Measurements from ENCODE around the gene TMCC1.

The TMCC1 gene

DNA sequence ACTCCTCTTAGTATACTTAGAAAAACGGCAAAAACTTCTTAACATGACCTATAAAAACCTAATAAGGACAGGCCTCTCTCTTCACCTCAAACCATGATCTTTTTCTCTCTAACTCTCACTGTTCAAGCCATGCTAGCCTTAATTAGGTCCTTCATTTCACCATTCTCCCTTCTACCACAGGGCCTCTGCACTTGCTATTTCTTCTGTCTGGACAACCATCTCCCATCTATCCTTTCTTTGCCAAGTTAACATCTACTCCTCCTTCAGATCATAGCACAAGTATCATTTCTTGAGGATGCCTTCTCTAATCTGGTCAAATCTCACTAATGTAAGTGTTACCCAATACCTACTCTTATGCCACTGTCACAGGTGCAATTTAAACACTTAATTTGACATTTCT, 39.1 kb downstream of the TMCC1 start:
- no peak for DNase-seq (ENCODE audit: extremely low spot score)
- TF ChIP-seq BHLHE40 (IDR thresholded peaks at IDR 0.05; ENCODE audit: borderline replicate concordance) = no peak
- no peak for TF ChIP-seq TARDBP (IDR thresholded peaks at IDR 0.05)
- TF ChIP-seq ELF4 (IDR thresholded peaks at IDR 0.05) = no peak
- no peak for TF ChIP-seq LEF1 (IDR thresholded peaks at IDR 0.05; ENCODE audit: borderline replicate concordance)
- TF ChIP-seq L3MBTL2 (conservative IDR thresholded peaks at IDR 0.05) = no peak
- TF ChIP-seq, protein P1, sequence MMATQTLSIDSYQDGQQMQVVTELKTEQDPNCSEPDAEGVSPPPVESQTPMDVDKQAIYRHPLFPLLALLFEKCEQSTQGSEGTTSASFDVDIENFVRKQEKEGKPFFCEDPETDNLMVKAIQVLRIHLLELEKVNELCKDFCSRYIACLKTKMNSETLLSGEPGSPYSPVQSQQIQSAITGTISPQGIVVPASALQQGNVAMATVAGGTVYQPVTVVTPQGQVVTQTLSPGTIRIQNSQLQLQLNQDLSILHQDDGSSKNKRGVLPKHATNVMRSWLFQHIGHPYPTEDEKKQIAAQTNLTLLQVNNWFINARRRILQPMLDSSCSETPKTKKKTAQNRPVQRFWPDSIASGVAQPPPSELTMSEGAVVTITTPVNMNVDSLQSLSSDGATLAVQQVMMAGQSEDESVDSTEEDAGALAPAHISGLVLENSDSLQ (IDR thresholded peaks at IDR 0.05) = no peak
- TF ChIP-seq CTBP1 (IDR thresholded peaks at IDR 0.05; ENCODE audit: borderline replicate concordance) = no peak
- POLR2A ChIA-PET = no interaction called here
- CTCF ChIA-PET = no interaction called here

DNA sequence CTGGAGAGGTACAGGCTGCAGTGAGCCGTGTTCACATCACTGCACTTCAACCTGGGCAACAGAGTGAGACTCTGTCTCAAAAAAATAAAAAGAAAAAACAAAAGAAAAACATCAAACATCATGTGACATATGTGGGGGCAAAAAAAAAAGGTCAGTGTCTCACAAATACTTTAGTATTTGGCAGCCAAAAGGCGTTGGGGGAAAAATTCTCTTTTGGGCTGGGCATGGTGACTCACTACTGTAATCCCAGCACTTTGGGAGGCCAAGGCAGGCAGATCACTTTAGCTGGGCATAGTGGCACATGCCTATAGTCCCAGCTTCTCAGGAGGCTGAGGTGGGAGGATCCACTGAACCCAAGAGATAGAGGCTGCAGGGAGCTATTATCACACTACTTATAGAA, 47.6 kb downstream of the TMCC1 start:
- POLR2A ChIA-PET = no interaction called here
- no peak for DNase-seq (ENCODE audit: extremely low spot score)
- TF ChIP-seq SUZ12 (IDR thresholded peaks at IDR 0.05) (no peak), NFRKB (IDR thresholded peaks at IDR 0.05) (no peak), ARNT (IDR thresholded peaks at IDR 0.05) (no peak), SP1 (IDR thresholded peaks at IDR 0.05) (no peak), ZNF384 (IDR thresholded peaks at IDR 0.05) (no peak), FOXK2 (IDR thresholded peaks at IDR 0.05) (no peak), FOXM1 (IDR thresholded peaks at IDR 0.05; ENCODE audit: borderline replicate concordance) (no peak), LEF1 (IDR thresholded peaks at IDR 0.05; ENCODE audit: borderline replicate concordance) (no peak), CTBP1 (IDR thresholded peaks at IDR 0.05; ENCODE audit: borderline replicate concordance) (no peak), BHLHE40 (IDR thresholded peaks at IDR 0.05; ENCODE audit: borderline replicate concordance) (no peak), HDGF (IDR thresholded peaks at IDR 0.05; ENCODE audit: borderline replicate concordance) (no peak), ELF4 (IDR thresholded peaks at IDR 0.05) (no peak)
- TF ChIP-seq, protein P1 (IDR thresholded peaks at IDR 0.05) = no peak
- CTCF ChIA-PET = no interaction called here

DNA sequence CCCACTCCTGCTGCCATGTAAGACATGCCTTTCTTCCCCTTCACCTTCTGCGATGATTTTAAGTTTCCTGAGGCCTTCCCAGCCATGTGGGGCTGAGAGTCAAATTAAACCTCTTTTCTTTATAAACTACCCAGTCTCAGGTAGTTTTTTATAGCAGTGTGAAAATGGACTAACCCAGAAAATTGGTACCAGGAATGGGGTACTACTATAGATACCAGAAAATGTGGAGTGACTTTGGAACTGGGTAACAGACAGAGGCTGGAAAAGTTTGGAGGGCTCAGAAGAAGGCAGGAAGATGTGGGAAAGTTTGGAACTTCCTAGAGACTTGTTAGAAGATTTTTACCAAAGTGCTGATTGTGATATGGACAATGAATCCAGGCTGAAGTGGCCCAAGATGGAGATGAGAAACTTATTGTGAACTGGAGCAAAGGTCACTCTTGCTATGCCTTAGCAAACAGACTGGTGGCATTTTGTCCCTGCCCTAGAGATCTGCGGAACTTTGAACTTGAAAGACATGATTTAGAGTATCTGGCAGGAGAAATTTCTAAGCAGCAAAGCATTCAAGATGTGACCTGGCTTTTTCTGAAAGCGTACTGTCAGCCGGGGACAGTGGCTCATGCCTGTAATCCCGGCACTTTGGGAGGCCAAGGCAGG, 52.7 kb downstream of the TMCC1 start:
- POLR2A ChIA-PET = no interaction called here
- CTCF ChIA-PET = no interaction called here
- TF ChIP-seq FOXM1 (IDR thresholded peaks at IDR 0.05; ENCODE audit: borderline replicate concordance) = no peak
- DNase-seq (ENCODE audit: extremely low spot score) = no peak

DNA sequence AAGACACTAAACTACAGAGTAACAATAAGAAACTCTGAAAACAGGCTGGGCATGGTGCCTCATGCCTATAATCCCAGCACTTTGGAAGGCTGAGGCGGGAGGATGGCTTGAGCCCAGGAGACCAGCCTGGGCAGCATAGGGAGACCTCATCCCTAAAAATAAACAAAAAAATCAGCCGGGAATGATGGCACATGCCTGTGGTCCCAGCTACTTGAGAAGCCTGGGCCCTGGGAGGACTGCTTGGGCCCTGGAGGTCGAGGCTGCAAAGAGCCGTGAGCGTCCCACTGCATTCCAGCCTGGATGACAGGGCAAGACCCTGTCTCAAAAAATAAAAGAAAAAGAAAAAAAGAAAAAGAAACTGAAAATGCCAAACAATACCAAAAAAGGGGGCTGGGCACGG, 55.4 kb downstream of the TMCC1 start:
- ChIA-PET CTCF (no interaction called here), POLR2A (no interaction called here)
- no peak for TF ChIP-seq ARNT (IDR thresholded peaks at IDR 0.05)
- no peak for TF ChIP-seq ELF4 (IDR thresholded peaks at IDR 0.05)
- no peak for TF ChIP-seq BHLHE40 (IDR thresholded peaks at IDR 0.05; ENCODE audit: borderline replicate concordance)
- TF ChIP-seq L3MBTL2 (conservative IDR thresholded peaks at IDR 0.05) = no peak
- no peak for TF ChIP-seq FOXK2 (IDR thresholded peaks at IDR 0.05)
- DNase-seq (ENCODE audit: extremely low spot score) = no peak

DNA sequence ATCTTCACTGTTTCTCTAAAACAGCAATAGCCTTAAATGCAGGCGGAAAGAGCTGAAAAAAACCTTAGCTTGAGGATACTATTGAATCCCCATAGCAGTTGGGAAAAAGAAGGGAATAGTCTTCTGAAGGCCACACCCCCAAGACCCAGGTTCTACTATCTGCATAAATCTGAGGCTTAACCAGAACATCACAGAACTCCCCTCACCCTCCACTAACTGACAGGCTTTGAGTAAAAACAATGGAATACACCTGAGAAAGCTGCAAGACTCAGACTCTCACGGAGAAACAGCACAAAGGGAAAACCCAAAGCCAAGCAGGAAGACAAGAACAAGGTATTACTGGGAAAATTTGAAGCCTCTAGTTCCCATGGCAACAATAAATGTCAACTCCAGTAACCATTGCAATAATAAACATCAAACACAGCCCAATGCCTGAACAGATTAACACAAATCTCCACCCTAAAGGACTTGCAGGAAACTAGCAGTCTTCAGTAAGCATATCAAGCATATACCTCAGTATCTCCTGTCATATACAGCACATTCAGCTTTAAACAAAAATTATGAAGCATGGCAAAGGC, 56.4 kb downstream of the TMCC1 start:
- TF ChIP-seq L3MBTL2 (conservative IDR thresholded peaks at IDR 0.05) (no peak), ELF4 (IDR thresholded peaks at IDR 0.05) (no peak), HDGF (IDR thresholded peaks at IDR 0.05; ENCODE audit: borderline replicate concordance) (no peak)
- DNase-seq (ENCODE audit: extremely low spot score) = no peak
- ChIA-PET CTCF (no interaction called here), POLR2A (interaction anchor here (0.5 to 1.2 kb wide), 2 partner anchors 16 to 57 kb away, joined by 3 to 4 read pairs; partner anchors contain the start of gene TMCC1)

DNA sequence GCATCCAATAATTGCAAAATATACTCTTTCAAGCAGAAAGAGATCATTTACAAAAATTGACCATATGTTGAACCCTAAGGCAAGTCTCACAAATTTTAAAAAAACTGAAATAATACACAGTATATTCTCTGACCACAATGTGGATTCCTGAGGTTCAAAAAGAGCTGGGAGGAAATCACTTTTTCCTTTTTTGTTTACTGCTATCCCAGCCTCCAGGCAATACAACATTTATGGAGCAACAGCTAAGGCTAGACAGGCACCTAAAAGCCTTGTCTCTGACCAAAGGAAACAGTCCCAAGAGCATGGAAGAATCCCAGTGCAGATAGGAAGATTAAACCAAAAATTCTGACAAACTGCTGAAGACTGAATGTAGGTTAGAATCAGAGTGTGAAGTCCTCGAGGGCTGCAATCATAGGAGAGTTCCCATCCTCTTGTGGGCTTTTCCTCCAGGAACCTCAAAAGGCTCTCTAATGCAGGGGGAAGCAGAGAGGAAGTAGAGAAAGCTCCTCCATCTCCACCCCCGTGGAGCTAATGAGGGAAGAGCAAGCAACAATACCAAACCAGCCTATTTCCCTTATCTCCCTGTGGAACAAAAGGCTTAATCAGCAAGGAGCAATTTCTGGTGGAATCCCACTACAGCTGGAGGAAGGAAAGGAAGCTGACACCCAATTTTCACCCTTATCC, 57.0 kb downstream of the TMCC1 start:
- ChIA-PET CTCF (no interaction called here), POLR2A (interaction anchor here (1.2 kb wide), 1 partner anchor 57 kb away, joined by 4 read pairs; the partner anchor contains the start of gene TMCC1)
- no peak for DNase-seq (ENCODE audit: extremely low spot score)
- TF ChIP-seq FOXK2 (IDR thresholded peaks at IDR 0.05) (no peak), ELF4 (IDR thresholded peaks at IDR 0.05) (no peak), FOXA1 (IDR thresholded peaks at IDR 0.05) (no peak), NFRKB (IDR thresholded peaks at IDR 0.05) (no peak), BHLHE40 (IDR thresholded peaks at IDR 0.05; ENCODE audit: borderline replicate concordance) (no peak), ZNF384 (IDR thresholded peaks at IDR 0.05) (no peak), TARDBP (IDR thresholded peaks at IDR 0.05) (no peak), ARNT (IDR thresholded peaks at IDR 0.05) (no peak), SP1 (IDR thresholded peaks at IDR 0.05) (no peak), LEF1 (IDR thresholded peaks at IDR 0.05; ENCODE audit: borderline replicate concordance) (no peak), L3MBTL2 (conservative IDR thresholded peaks at IDR 0.05) (no peak), SUZ12 (IDR thresholded peaks at IDR 0.05) (no peak), CTBP1 (IDR thresholded peaks at IDR 0.05; ENCODE audit: borderline replicate concordance) (no peak), FOXM1 (IDR thresholded peaks at IDR 0.05; ENCODE audit: borderline replicate concordance) (no peak)
- TF ChIP-seq, protein P1 (IDR thresholded peaks at IDR 0.05) = no peak
